GM23338 (cell line): ENCODE results near the gene SCAND1. TPM values are rescaled to one million over a fixed set of nuclear protein-coding genes. Genes with fewer than 3 reads are reported as not detected.
A peak's percentile ranks its signal among the peaks of the same experiment; 100 is the strongest.

Experiments used
- ATAC-seq: fragments of 200-7000 bp; cut with Tn5 transposase; 3 replicates; pipeline ENCODE4 v1.9.1; 2020
- DNase-seq: peaks from one replicate; pipeline ENCODE4 v3.0.0-alpha.2; 2015; ENCODE audit warnings: low spot score
- H2AFZ ChIP-seq: fragments of 200-600 bp; sonication (generic); 2 replicates; pipeline ENCODE4 v1.8.0; 2016; ENCODE audit warnings: antibody characterized with exemption, mild to moderate bottlenecking, moderate library complexity
- H3F3A ChIP-seq: fragments of 200-600 bp; sonication (generic); replicated peaks from 2 replicates; pipeline ENCODE4 v1.8.0; 2017; ENCODE audit warnings: antibody characterized with exemption, mixed run types, low read depth
- H3K27ac ChIP-seq: fragments of 200-600 bp; sonication (generic); 2 replicates; pipeline ENCODE4 v1.6.1; 2016; ENCODE audit warnings: low read depth
- H3K27me3 ChIP-seq: fragments of 200-600 bp; sonication (generic); 2 replicates; pipeline ENCODE4 v1.8.0; 2016; ENCODE audit warnings: mild to moderate bottlenecking, mixed run types, moderate library complexity; ENCODE audit not compliant: insufficient read depth
- H3K36me3 ChIP-seq: fragments of 200-600 bp; sonication (generic); 2 replicates; pipeline ENCODE4 v1.8.0; 2016; ENCODE audit warnings: mild to moderate bottlenecking; ENCODE audit not compliant: insufficient read depth
- H3K4me1 ChIP-seq: fragments of 200-600 bp; sonication (generic); 2 replicates; pipeline ENCODE4 v1.8.0; 2016; ENCODE audit warnings: mild to moderate bottlenecking, moderate library complexity; ENCODE audit not compliant: insufficient read depth
- H3K4me2 ChIP-seq: fragments of 200-600 bp; sonication (generic); 2 replicates; pipeline ENCODE4 v1.7.1; 2017; ENCODE audit warnings: mixed run types
- H3K4me3 ChIP-seq: fragments of 200-600 bp; sonication (generic); 2 replicates; pipeline ENCODE4 v1.6.1; 2016; ENCODE audit warnings: mixed run types
- H3K79me2 ChIP-seq: fragments of 200-600 bp; sonication (generic); replicated peaks from 2 replicates; pipeline ENCODE4 v1.8.0; 2017; ENCODE audit warnings: mild to moderate bottlenecking; ENCODE audit not compliant: insufficient read depth
- H3K9me2 ChIP-seq: fragments of 200-600 bp; sonication (generic); 2 replicates; pipeline ENCODE4 v1.8.0; 2017; ENCODE audit not compliant: insufficient read depth
- H4K20me1 ChIP-seq: fragments of 200-600 bp; sonication (generic); replicated peaks from 2 replicates; pipeline ENCODE4 v1.8.0; 2017; ENCODE audit warnings: mild to moderate bottlenecking; ENCODE audit not compliant: insufficient read depth
- H3K27ac Mint-ChIP-seq: 2 replicates; pipeline ENCODE4 v1.8.0; 2020; ENCODE audit warnings: inconsistent platforms, mild to moderate bottlenecking, moderate library complexity, mixed read lengths
- H3K27me3 Mint-ChIP-seq: 3 replicates; pipeline ENCODE4 v1.8.0; 2022; ENCODE audit warnings: low read depth, mild to moderate bottlenecking, moderate library complexity, mixed read lengths, inconsistent platforms; ENCODE audit not compliant: insufficient read depth, poor library complexity
- H3K36me3 Mint-ChIP-seq: 3 replicates; pipeline ENCODE4 v1.8.0; 2021; ENCODE audit warnings: low read depth, mild to moderate bottlenecking, inconsistent platforms, moderate library complexity, mixed read lengths
- H3K4me1 Mint-ChIP-seq: 3 replicates; pipeline ENCODE4 v1.8.0; 2020; ENCODE audit warnings: mild to moderate bottlenecking, inconsistent platforms, mixed read lengths
- H3K4me3 Mint-ChIP-seq: 3 replicates; pipeline ENCODE4 v1.8.0; 2021; ENCODE audit warnings: moderate library complexity, mild to moderate bottlenecking, inconsistent platforms, mixed read lengths
- H3K9me3 Mint-ChIP-seq: 3 replicates; pipeline ENCODE4 v1.8.0; 2020; ENCODE audit warnings: moderate library complexity, mild to moderate bottlenecking, inconsistent platforms, mixed read lengths
- CREB1 ChIP-seq: fragments of 250-450 bp; sonication (Bioruptor Pico); IDR thresholded peaks from 2 replicates; pipeline ENCODE4 v1.5.0; 2020; ENCODE audit warnings: low read depth, mild to moderate bottlenecking, moderate library complexity
- CTCF ChIP-seq, 2 experiments: fragments of 200-600 bp in 1 of 2; sonication (generic) in 1 of 2; conservative IDR thresholded peaks; 2 replicates each; pipeline versions ENCODE4 v1.5.1 to v1.6.1; 2016 to 2017; ENCODE audit warnings: antibody characterized with exemption in 2 of 2, low read depth in 2 of 2, mild to moderate bottlenecking in 2 of 2, moderate library complexity in 1 of 2
- ETS1 ChIP-seq: IDR thresholded peaks from 2 replicates; pipeline ENCODE4 v1.6.1; 2016; ENCODE audit warnings: antibody characterized with exemption
- EZH2 ChIP-seq: fragments of 200-600 bp; sonication (generic); IDR thresholded peaks from one replicate; pipeline ENCODE4 v1.8.0; 2017; ENCODE audit warnings: antibody characterized with exemption, mild to moderate bottlenecking, low read depth; ENCODE audit not compliant: unreplicated experiment
- EZH2phosphoT487 ChIP-seq: fragments of 200-600 bp; sonication (generic); IDR thresholded peaks from one replicate; pipeline ENCODE4 v1.8.1; 2018; ENCODE audit warnings: antibody characterized with exemption; ENCODE audit not compliant: unreplicated experiment
- JUNB ChIP-seq: IDR thresholded peaks from one replicate; pipeline ENCODE4 v1.6.1; 2016; ENCODE audit warnings: antibody characterized with exemption; ENCODE audit not compliant: unreplicated experiment
- NANOG ChIP-seq: IDR thresholded peaks from 2 replicates; pipeline ENCODE4 v1.6.1; 2016; ENCODE audit warnings: antibody characterized with exemption, borderline replicate concordance
- POLR2AphosphoS5 ChIP-seq: IDR thresholded peaks from 2 replicates; pipeline ENCODE4 v1.6.1; 2016; ENCODE audit warnings: antibody characterized with exemption, low read depth
- REST ChIP-seq: IDR thresholded peaks from one replicate; pipeline ENCODE4 v1.6.1; 2018; ENCODE audit warnings: antibody characterized with exemption; ENCODE audit not compliant: unreplicated experiment
- STAT1 ChIP-seq: IDR thresholded peaks from one replicate; pipeline ENCODE4 v1.6.1; 2016; ENCODE audit warnings: antibody characterized with exemption; ENCODE audit not compliant: unreplicated experiment
- ZNF114 ChIP-seq: fragments of 250-450 bp; sonication (Bioruptor Pico); IDR thresholded peaks from 2 replicates; pipeline ENCODE4 v1.5.0; 2020; ENCODE audit warnings: mild to moderate bottlenecking, moderate library complexity
- ZNF331 ChIP-seq: fragments of 250-450 bp; sonication (Bioruptor Pico); IDR thresholded peaks from 2 replicates; pipeline ENCODE4 v1.5.0; 2020; ENCODE audit warnings: low read depth, mild to moderate bottlenecking, moderate library complexity
- ZNF462 ChIP-seq: fragments of 250-450 bp; sonication (Bioruptor Pico); IDR thresholded peaks from 2 replicates; pipeline ENCODE4 v1.5.0; 2020; ENCODE audit warnings: mild to moderate bottlenecking, moderate library complexity
- polyA plus RNA-seq: library from polyadenylated mRNA; unstranded; fragments of >200 nt; fragmentation: Nextera tagmentation; extraction: Ambion mirVana; gene quantifications from 2 replicates; pipeline ENCODE4 v1.2.1, GENCODE V29; 2016
- total RNA-seq: library from RNA; depleted of rRNA; stranded (reverse); fragments of >200 nt; shearing (Covaris generic); gene quantifications from 2 replicates; pipeline ENCODE4 v1.2.3, GENCODE V29; 2014

The SCAND1 gene
- total and polyA plus RNA-seq, 2 experiments from 2014 or later, result 118 to 245 TPM

- no peak for TF ChIP-seq POLR2AphosphoS5
- no peak for TF ChIP-seq ZNF114
- TF ChIP-seq CTCF (conservative IDR thresholded peaks at IDR 0.05; ENCODE audit: low read depth in 2 of 2), result no peak
- TF ChIP-seq ZNF462, result no peak
- TF ChIP-seq ZNF331 (CRISPR knock-in tag), result no peak
- TF ChIP-seq NANOG, result no peak
- no peak for TF ChIP-seq STAT1
- no peak for TF ChIP-seq EZH2phosphoT487
- no peak for TF ChIP-seq REST
- no peak for TF ChIP-seq JUNB
- no peak for TF ChIP-seq ETS1
- no peak for TF ChIP-seq CREB1 (CRISPR knock-in tag)
- no peak for TF ChIP-seq EZH2
- Histone ChIP-seq H3K4me3 (peak overlapping the region; percentile 75), H2AFZ (peak overlapping the region; percentile 97), H3K4me2 (peak overlapping the region; percentile 88), H3F3A (peaks cover 28% of the 10 kb centered on the region), H3K9me2 (no peaks in the 10 kb centered on the region), H3K79me2 (peaks cover 19% of the 10 kb centered on the region), H3K36me3 (no peaks in the 10 kb centered on the region), H3K4me1 (peaks cover 14% of the 10 kb centered on the region; the same call in 1 of the 2 replicates), H4K20me1 (peaks cover 16% of the 10 kb centered on the region), H3K27ac (peak overlapping the region; percentile 89), H3K27me3 (no peaks in the 10 kb centered on the region)
- H3K27me3 Mint-ChIP-seq, result peaks cover 15% of the 10 kb centered on the region
- DNase-seq (no peak), ATAC-seq (no peak)
- peaks cover 10% of the 10 kb centered on the region; the same call in 2 of the 3 replicates for H3K4me1 Mint-ChIP-seq
- peaks cover 8% of the 10 kb centered on the region; the same call in 2 of the 3 replicates for H3K36me3 Mint-ChIP-seq
- no peaks in the 10 kb centered on the region; the same call in 2 of the 3 replicates for H3K9me3 Mint-ChIP-seq
- peak overlapping the region; percentile 99 for H3K27ac Mint-ChIP-seq
- peak overlapping the region; percentile 98 for H3K4me3 Mint-ChIP-seq
These were observed 577 bp upstream of the SCAND1 start for GRCh38 chr20:35954907-35955251.
